ENCODE results near the gene PSRC1. TPM values are rescaled to one million over a fixed set of nuclear protein-coding genes. Genes with fewer than 3 reads are reported as not detected.

The PSRC1 gene
- polyA plus RNA-seq, 1 of the 3 experiments (the other 2 are of a cell fraction) = 19.4 TPM

GRCh38 chr1:109312978-109313775 lies 30.2 kb upstream of the PSRC1 start:
- Histone ChIP-seq H3K79me2 (ENCODE audit: insufficient read depth) (no peaks in the 10 kb centered on the region), H3K9ac (no peak overlapping the region), H3K4me2 (no peak overlapping the region), H3K27me3 (ENCODE audit: insufficient read depth) (no peaks in the 10 kb centered on the region), H3K9me2 (no peaks in the 10 kb centered on the region), H4K20me1 (ENCODE audit: insufficient read depth) (no peaks in the 10 kb centered on the region), H3K4me3 (ENCODE audit: low read depth in 2 of 2, low read length in 1 of 2) (no peak overlapping the region), H3F3A (replicated peaks; ENCODE audit: insufficient read depth) (no peaks in the 10 kb centered on the region), H3K36me3 (replicated peaks in 1 of 2; ENCODE audit: control insufficient read depth in 1 of 2, insufficient read depth in 2 of 2, low read length in 1 of 2) (peaks cover 13 to 17% of the 10 kb centered on the region in 2 experiments), H3K9me3 (no peaks in the 10 kb centered on the region), H3K27ac (ENCODE audit: low read depth in 2 of 2, low read length in 1 of 2) (peak overlapping the region in 1 of 2 experiments; percentile 39; a peak in 1 of 4 replicates), H3K4me1 (ENCODE audit: control insufficient read depth in 1 of 2, insufficient read depth in 2 of 2, low read depth in 1 of 2, low read length in 1 of 2) (peaks cover 0 to 7% of the 10 kb centered on the region in 2 experiments; a peak in 2 of 4 replicates), H2AFZ (ENCODE audit: low read depth) (no peak overlapping the region)
- WGBS (ENCODE audit: low lambda C conversion rate) = 88% methylated on average over 12 of the region's 12 CpGs
- CTCF ChIA-PET = interaction anchor here (0.6 to 0.7 kb wide), 2 partner anchors 16 to 30 kb away, joined by 3 read pairs; partner anchors contain the start of gene PSRC1
- DNase-seq = peak; percentile 43
- POLR2A ChIA-PET = no interaction called here
- no peak for TF ChIP-seq EP300 (IDR thresholded peaks at IDR 0.05; ENCODE audit: borderline replicate concordance in 1 of 2, low read depth in 1 of 2, low read length in 1 of 2)
- no peak for TF ChIP-seq ELF1 (IDR thresholded peaks at IDR 0.05)
- no peak for TF ChIP-seq ZBTB33 (IDR thresholded peaks at IDR 0.05; ENCODE audit: borderline replicate concordance, low read depth)
- no peak for TF ChIP-seq EZH2phosphoT487 (IDR thresholded peaks at IDR 0.05; ENCODE audit: borderline replicate concordance, low read depth)
- TF ChIP-seq RCOR1 (IDR thresholded peaks at IDR 0.05; ENCODE audit: low read length) = no peak
- TF ChIP-seq REST (IDR thresholded peaks at IDR 0.05; ENCODE audit: low read depth, low read length) = no peak
- no peak for TF ChIP-seq GABPA (IDR thresholded peaks at IDR 0.05; ENCODE audit: low read depth)
- TF ChIP-seq USF1 (IDR thresholded peaks at IDR 0.05; ENCODE audit: borderline replicate concordance, low read depth) = no peak
- TF ChIP-seq FOSL2 (IDR thresholded peaks at IDR 0.05; ENCODE audit: borderline replicate concordance, low read depth) = no peak
- no peak for TF ChIP-seq MAX (IDR thresholded peaks at IDR 0.05; ENCODE audit: low read depth)
- no peak for TF ChIP-seq TCF12 (IDR thresholded peaks at IDR 0.05)
- no peak for TF ChIP-seq YY1 (IDR thresholded peaks at IDR 0.05; ENCODE audit: low read depth)
- TF ChIP-seq NFIC (IDR thresholded peaks at IDR 0.05; ENCODE audit: borderline replicate concordance) = no peak
- TF ChIP-seq FOXJ3 (CRISPR knock-in tag; IDR thresholded peaks at IDR 0.05) = no peak

All from SK-N-SH (cell line).